ENCODE measurements around the gene ITPR3. TPM values are rescaled to one million over a fixed set of nuclear protein-coding genes. Genes with fewer than 3 reads are reported as not detected.

ITPR3 gene
- polyA plus RNA-seq, 1 donor (not counting 4 experiments of a cell fraction or from before 2014, with no cell fraction given): 43.3 TPM

- TF ChIP-seq EZH2 (IDR thresholded peaks at IDR 0.05; ENCODE audit: low read length) (no peak), CTCF (optimal IDR thresholded peaks at IDR 0.05 in 1 of 3, IDR thresholded peaks at IDR 0.05 in 1 of 3, conservative IDR thresholded peaks at IDR 0.05 in 1 of 3; ENCODE audit: extremely low read depth in 1 of 3, insufficient read depth in 2 of 3, low read length in 3 of 3) (no peak)
- peaks cover 28 to 38% of the 10 kb centered on the region in 2 experiments for H3K36me3 ChIP-seq (ENCODE audit: control insufficient read depth in 2 of 2, extremely low read depth in 1 of 2, insufficient read depth in 2 of 2, low read length in 2 of 2)
- FAIRE-seq (no peak), DNase-seq (ENCODE audit: low read depth, low spot score) (no peak)
- H3K79me2 ChIP-seq (ENCODE audit: control insufficient read depth, insufficient read depth, low read length): peaks cover 51% of the 10 kb centered on the region
- no peaks in the 10 kb centered on the region for H4K20me1 ChIP-seq (ENCODE audit: control insufficient read depth, extremely low read depth, insufficient read depth, low read length)
- peak overlapping the region; percentile 81 to 92 (median 90) for H3K4me3 ChIP-seq (ENCODE audit: control insufficient read depth in 2 of 3, extremely low read depth in 1 of 3, insufficient read depth in 2 of 3, low read depth in 1 of 3, low read length in 3 of 3)
- H3K4me1 ChIP-seq (ENCODE audit: control insufficient read depth, extremely low read depth, insufficient read depth, low read length): peaks cover 24% of the 10 kb centered on the region
- H3K9me3 ChIP-seq (ENCODE audit: control insufficient read depth, low read depth, low read length): no peaks in the 10 kb centered on the region
- peak overlapping the region; percentile 92 for H3K4me2 ChIP-seq (ENCODE audit: control insufficient read depth, extremely low read depth, insufficient read depth, low read depth, low read length)
- H3K27ac ChIP-seq (ENCODE audit: control insufficient read depth, insufficient read depth, low read length): peak overlapping the region; percentile 87
- peak overlapping the region; percentile 77 for H3K9ac ChIP-seq (ENCODE audit: control insufficient read depth, extremely low read depth, insufficient read depth, low read length)
- dilution Hi-C loops (cut with MboI; ENCODE audit: extremely low pct_ligation_motif_present, low sequenced_read_pairs): no loop called here
- H3K9me1 ChIP-seq (ENCODE audit: control insufficient read depth, extremely low read depth, insufficient read depth, low read length): no peaks in the 10 kb centered on the region
- no peak overlapping the region for H2AFZ ChIP-seq (ENCODE audit: control insufficient read depth, low read length)
- no peaks in the 10 kb centered on the region for H3K27me3 ChIP-seq (ENCODE audit: control insufficient read depth, extremely low read depth, insufficient read depth, low read length)
Observed at GRCh38 chr6:33578164-33578563, 43.0 kb upstream of the ITPR3 start.

- Histone ChIP-seq H3K9me3 (ENCODE audit: control insufficient read depth, low read depth, low read length) (no peaks in the 10 kb centered on the region), H2AFZ (ENCODE audit: control insufficient read depth, low read length) (no peak overlapping the region), H4K20me1 (ENCODE audit: control insufficient read depth, extremely low read depth, insufficient read depth, low read length) (no peaks in the 10 kb centered on the region), H3K9ac (ENCODE audit: control insufficient read depth, extremely low read depth, insufficient read depth, low read length) (peak overlapping the region; percentile 77), H3K4me2 (ENCODE audit: control insufficient read depth, extremely low read depth, insufficient read depth, low read depth, low read length) (peak overlapping the region; percentile 92), H3K79me2 (ENCODE audit: control insufficient read depth, insufficient read depth, low read length) (peaks cover 51% of the 10 kb centered on the region), H3K36me3 (ENCODE audit: control insufficient read depth in 2 of 2, extremely low read depth in 1 of 2, insufficient read depth in 2 of 2, low read length in 2 of 2) (peaks cover 28 to 38% of the 10 kb centered on the region in 2 experiments), H3K27me3 (ENCODE audit: control insufficient read depth, extremely low read depth, insufficient read depth, low read length) (no peaks in the 10 kb centered on the region), H3K9me1 (ENCODE audit: control insufficient read depth, extremely low read depth, insufficient read depth, low read length) (no peaks in the 10 kb centered on the region), H3K4me3 (ENCODE audit: control insufficient read depth in 2 of 3, extremely low read depth in 1 of 3, insufficient read depth in 2 of 3, low read depth in 1 of 3, low read length in 3 of 3) (peak overlapping the region; percentile 81 to 92 (median 90)), H3K4me1 (ENCODE audit: control insufficient read depth, extremely low read depth, insufficient read depth, low read length) (peaks cover 24% of the 10 kb centered on the region), H3K27ac (ENCODE audit: control insufficient read depth, insufficient read depth, low read length) (peak overlapping the region; percentile 87)
- FAIRE-seq: no peak
- DNase-seq (ENCODE audit: low read depth, low spot score): no peak
- dilution Hi-C loops (cut with MboI; ENCODE audit: extremely low pct_ligation_motif_present, low sequenced_read_pairs): no loop called here
- no peak for TF ChIP-seq CTCF (optimal IDR thresholded peaks at IDR 0.05 in 1 of 3, IDR thresholded peaks at IDR 0.05 in 1 of 3, conservative IDR thresholded peaks at IDR 0.05 in 1 of 3; ENCODE audit: extremely low read depth in 1 of 3, insufficient read depth in 2 of 3, low read length in 3 of 3)
- no peak for TF ChIP-seq EZH2 (IDR thresholded peaks at IDR 0.05; ENCODE audit: low read length)
Observed at GRCh38 chr6:33578588-33579011, 42.5 kb upstream of the ITPR3 start.

All from keratinocyte (primary cell).